ENCODE measurements around the gene ZNF587. TPM values are rescaled to one million over a fixed set of nuclear protein-coding genes. Genes with fewer than 3 reads are reported as not detected.
"Not testable (repeated sequence)": the region's sequence is repeated elsewhere in the genome, so short reads cannot be mapped to it uniquely, and the experiment has no call there.

ZNF587 gene
- 10 to 100 TPM; 34.9 to 36.2 TPM for total RNA-seq

GRCh38 chr19:57849666-57850473, at the start of gene ZNF587:
Gene ZNF587, plus strand, starts transcription at chr19:57849859. Its CDS starts 180 bp downstream, at chr19:57850039.
- not testable (repeated sequence) for H3K27me3 Mint-ChIP-seq
- Mint-ChIP-seq H3K36me3 (ENCODE audit: low read depth) (peaks cover 72% of the 10 kb centered on the region), H3K27ac (peak within 1 kb of the TSS; percentile 94), H3K4me3 (peak within 1 kb of the TSS; percentile 96), H3K4me1 (peaks cover 31% of the 10 kb centered on the region), H3K9me3 (peaks cover 17% of the 10 kb centered on the region)
- POLR2A ChIA-PET = interaction anchor here (0.6 to 2.4 kb wide), 13 partner anchors 14 to 476 kb away, joined by 3 to 14 read pairs (median 3); partner anchors contain the start of genes ZNF417, ZNF552, ZNF586 and ZNF776
- DNase-seq = peak; percentile 81
- CTCF ChIA-PET = interaction anchor here (0.6 to 1.8 kb wide), 2 partner anchors 31 to 703 kb away, joined by 4 read pairs; no protein-coding TSS in a partner anchor

GRCh38 chr19:57800696-57801095, 49.0 kb upstream of the ZNF587 start:
- ChIA-PET CTCF (no interaction called here), POLR2A (interaction anchor here (1.2 kb wide), 1 partner anchor 19 kb away, joined by 6 read pairs; no protein-coding TSS in a partner anchor)
- no peak for DNase-seq
- Mint-ChIP-seq H3K27ac (no peak overlapping the region), H3K27me3 (no peaks in the 10 kb centered on the region), H3K4me3 (no peak overlapping the region), H3K4me1 (peaks cover 17% of the 10 kb centered on the region), H3K9me3 (peaks cover 8% of the 10 kb centered on the region), H3K36me3 (ENCODE audit: low read depth) (peaks cover 60% of the 10 kb centered on the region)

GRCh38 chr19:57802269-57802668, 47.4 kb upstream of the ZNF587 start:
- Mint-ChIP-seq H3K9me3 (peaks cover 6% of the 10 kb centered on the region), H3K27me3 (no peaks in the 10 kb centered on the region), H3K36me3 (ENCODE audit: low read depth) (peaks cover 60% of the 10 kb centered on the region), H3K27ac (no peak overlapping the region), H3K4me1 (peaks cover 17% of the 10 kb centered on the region), H3K4me3 (no peak overlapping the region)
- ChIA-PET POLR2A (no interaction called here), CTCF (no interaction called here)
- DNase-seq = no peak

- Mint-ChIP-seq H3K27ac (no peak overlapping the region), H3K4me3 (no peak overlapping the region), H3K36me3 (ENCODE audit: low read depth) (peaks cover 68% of the 10 kb centered on the region), H3K27me3 (no peaks in the 10 kb centered on the region), H3K4me1 (peaks cover 17% of the 10 kb centered on the region), H3K9me3 (peaks cover 10% of the 10 kb centered on the region)
- POLR2A ChIA-PET = no interaction called here
- DNase-seq = no peak
- CTCF ChIA-PET = no interaction called here
Observed at GRCh38 chr19:57803265-57803593, 46.4 kb upstream of the ZNF587 start.

- DNase-seq = no peak
- peak overlapping the region; percentile 40 for H3K4me3 Mint-ChIP-seq
- ChIA-PET POLR2A (no interaction called here), CTCF (no interaction called here)
- peaks cover 17% of the 10 kb centered on the region for H3K4me1 Mint-ChIP-seq
- peaks cover 10% of the 10 kb centered on the region for H3K9me3 Mint-ChIP-seq
- no peaks in the 10 kb centered on the region for H3K27me3 Mint-ChIP-seq
- H3K27ac Mint-ChIP-seq = no peak overlapping the region
- peaks cover 73% of the 10 kb centered on the region for H3K36me3 Mint-ChIP-seq (ENCODE audit: low read depth)
Observed at GRCh38 chr19:57803594-57804325, 45.9 kb upstream of the ZNF587 start.

- Mint-ChIP-seq H3K9me3 (peaks cover 8% of the 10 kb centered on the region), H3K27me3 (no peaks in the 10 kb centered on the region), H3K4me1 (peaks cover 22% of the 10 kb centered on the region), H3K36me3 (ENCODE audit: low read depth) (peaks cover 75% of the 10 kb centered on the region), H3K27ac (no peak overlapping the region), H3K4me3 (no peak overlapping the region)
- POLR2A ChIA-PET = no interaction called here
- CTCF ChIA-PET = no interaction called here
- DNase-seq = no peak
Observed at GRCh38 chr19:57807541-57807940, 42.1 kb upstream of the ZNF587 start.

GRCh38 chr19:57810410-57811295, 39.0 kb upstream of the ZNF587 start:
- DNase-seq, H3K27me3 Mint-ChIP-seq, POLR2A ChIA-PET, CTCF ChIA-PET, H3K9me3 Mint-ChIP-seq, H3K27ac Mint-ChIP-seq, H3K4me3 Mint-ChIP-seq: not testable (repeated sequence)
- peaks cover 70% of the 10 kb centered on the region for H3K36me3 Mint-ChIP-seq (ENCODE audit: low read depth)
- H3K4me1 Mint-ChIP-seq = peaks cover 38% of the 10 kb centered on the region

GRCh38 chr19:57812226-57812625, 37.4 kb upstream of the ZNF587 start:
- peaks cover 58% of the 10 kb centered on the region for H3K36me3 Mint-ChIP-seq (ENCODE audit: low read depth)
- peak overlapping the region; percentile 36 for H3K27ac Mint-ChIP-seq
- DNase-seq = no peak
- H3K4me1 Mint-ChIP-seq = peaks cover 42% of the 10 kb centered on the region
- peaks cover 4% of the 10 kb centered on the region for H3K9me3 Mint-ChIP-seq
- H3K4me3 Mint-ChIP-seq = peak overlapping the region; percentile 13
- ChIA-PET CTCF (interaction anchor here (0.7 kb wide), 2 partner anchors 637 to 652 kb away, joined by 3 to 4 read pairs; no protein-coding TSS in a partner anchor), POLR2A (interaction anchor here (1.2 kb wide), 1 partner anchor 37 kb away, joined by 3 read pairs; the partner anchor contains the start of gene ZNF587)
- H3K27me3 Mint-ChIP-seq = no peaks in the 10 kb centered on the region

- H3K27me3 Mint-ChIP-seq, CTCF ChIA-PET, H3K9me3 Mint-ChIP-seq: not testable (repeated sequence)
- peak; percentile 21 for DNase-seq
- H3K4me3 Mint-ChIP-seq = peak overlapping the region; percentile 93
- H3K27ac Mint-ChIP-seq = peak overlapping the region; percentile 68
- peaks cover 42% of the 10 kb centered on the region for H3K4me1 Mint-ChIP-seq
- H3K36me3 Mint-ChIP-seq (ENCODE audit: low read depth) = peaks cover 50% of the 10 kb centered on the region
- POLR2A ChIA-PET = interaction anchor here (0.7 to 1.2 kb wide), 3 partner anchors 16 to 128 kb away, joined by 3 read pairs; partner anchors contain the start of gene ZNF587
Observed at GRCh38 chr19:57812975-57813820, 36.5 kb upstream of the ZNF587 start.

GRCh38 chr19:57813919-57814504, 35.6 kb upstream of the ZNF587 start:
- no peaks in the 10 kb centered on the region for H3K27me3 Mint-ChIP-seq
- peak overlapping the region; percentile 86 for H3K27ac Mint-ChIP-seq
- DNase-seq = no peak
- H3K4me1 Mint-ChIP-seq = peaks cover 48% of the 10 kb centered on the region
- POLR2A ChIA-PET = interaction anchor here (0.7 to 1.6 kb wide), 5 partner anchors 17 to 129 kb away, joined by 3 to 10 read pairs (median 4); partner anchors contain the start of genes ZNF586 and ZNF776
- H3K36me3 Mint-ChIP-seq (ENCODE audit: low read depth) = peaks cover 42% of the 10 kb centered on the region
- no peaks in the 10 kb centered on the region for H3K9me3 Mint-ChIP-seq
- CTCF ChIA-PET = no interaction called here
- peak overlapping the region; percentile 93 for H3K4me3 Mint-ChIP-seq

GRCh38 chr19:57814505-57815246, 35.0 kb upstream of the ZNF587 start, which contains the start of gene ZNF552:
Gene ZNF552, minus strand, starts transcription at chr19:57814913. Its CDS starts 170 bp downstream, at chr19:57814743.
- H3K27me3 Mint-ChIP-seq = no peaks in the 10 kb centered on the region
- ChIA-PET CTCF (no interaction called here), POLR2A (interaction anchor here (0.6 to 1.6 kb wide), 10 partner anchors 36 to 451 kb away, joined by 3 to 10 read pairs (median 4); partner anchors contain the start of genes TRAPPC2B, ZNF134, ZNF211 and ZNF547)
- peak; percentile 79 for DNase-seq
- H3K4me1 Mint-ChIP-seq = peaks cover 51% of the 10 kb centered on the region
- peak within 1 kb of the TSS; percentile 86 for H3K27ac Mint-ChIP-seq
- H3K36me3 Mint-ChIP-seq (ENCODE audit: low read depth) = peaks cover 38% of the 10 kb centered on the region
- H3K9me3 Mint-ChIP-seq = no peaks in the 10 kb centered on the region
- H3K4me3 Mint-ChIP-seq = peak within 1 kb of the TSS; percentile 93

Data from activated CD4-positive, alpha-beta memory T cell treated with anti-CD3 and anti-CD28 coated beads, Interleukin-2, amount 10 ng/mL, durations not matched to agents 7 days and 5 days (primary cell).